Measurements from ENCODE around the gene RNU6-8. TPM values are rescaled to one million over a fixed set of nuclear protein-coding genes. Genes with fewer than 3 reads are reported as not detected.

RNU6-8 gene
- total and polyA plus RNA-seq, 4 donors, result not detected

GRCh38 chr14:32250681-32251080 lies 47.6 kb upstream of the RNU6-8 start:
- WGBS, 2 donors, result 84 to 86% methylated on average over 3 of the region's 3 CpGs
- no peak overlapping the region for H3K4me3 ChIP-seq

GRCh38 chr14:32249780-32250179 lies 46.7 kb upstream of the RNU6-8 start:
- peaks cover 0 to 11% (median 4%) of the 10 kb centered on the region in 5 donors for H3K4me1 ChIP-seq (ENCODE audit: control insufficient read depth in 5 of 5, insufficient read depth in 5 of 5, low read length in 5 of 5)
- TF ChIP-seq CTCF (IDR thresholded peaks at IDR 0.05; ENCODE audit: control extremely low read depth, extremely low read depth), result no peak
- ATAC-seq (ENCODE audit: insufficient read depth, low FRiP score) (no peak), DNase-seq (no peak)
- H3K9ac ChIP-seq (ENCODE audit: insufficient read depth in 1 of 2, low read length in 2 of 2), result no peak overlapping the region
- H3K27ac ChIP-seq (ENCODE audit: low read depth in 1 of 2, low read length in 1 of 2), result no peak overlapping the region
- H3K9me3 ChIP-seq (ENCODE audit: control insufficient read depth in 4 of 4, insufficient read depth in 3 of 4, low read length in 3 of 4), result no peaks in the 10 kb centered on the region
- 89 to 92% methylated on average over 4 of the region's 4 CpGs for WGBS, 2 donors
- no peaks in the 10 kb centered on the region for H3K27me3 ChIP-seq (ENCODE audit: control insufficient read depth in 3 of 3, insufficient read depth in 3 of 3, low read length in 2 of 3)
- no peak overlapping the region for H3K4me3 ChIP-seq
- H3K36me3 ChIP-seq (ENCODE audit: control insufficient read depth in 4 of 4, insufficient read depth in 4 of 4, low read length in 4 of 4), result no peaks in the 10 kb centered on the region

More at GRCh38 chr14:32250681-32251080, 47.6 kb upstream of the RNU6-8 start:
- TF ChIP-seq CTCF (IDR thresholded peaks at IDR 0.05; ENCODE audit: control extremely low read depth, extremely low read depth), result no peak
- no peaks in the 10 kb centered on the region for H3K27me3 ChIP-seq (ENCODE audit: control insufficient read depth in 3 of 3, insufficient read depth in 3 of 3, low read length in 2 of 3)
- no peak for ATAC-seq (ENCODE audit: insufficient read depth, low FRiP score)
- H3K4me1 ChIP-seq (ENCODE audit: control insufficient read depth in 5 of 5, insufficient read depth in 5 of 5, low read length in 5 of 5), result peaks cover 0 to 13% (median 4%) of the 10 kb centered on the region in 5 donors
- DNase-seq, result no peak
- no peak overlapping the region for H3K9ac ChIP-seq (ENCODE audit: insufficient read depth in 1 of 2, low read length in 2 of 2)
- H3K27ac ChIP-seq (ENCODE audit: low read depth in 1 of 2, low read length in 1 of 2), result no peak overlapping the region
- H3K9me3 ChIP-seq (ENCODE audit: control insufficient read depth in 4 of 4, insufficient read depth in 3 of 4, low read length in 3 of 4), result no peaks in the 10 kb centered on the region
- no peaks in the 10 kb centered on the region for H3K36me3 ChIP-seq (ENCODE audit: control insufficient read depth in 4 of 4, insufficient read depth in 4 of 4, low read length in 4 of 4)

- Histone ChIP-seq H3K36me3 (ENCODE audit: control insufficient read depth in 4 of 4, insufficient read depth in 4 of 4, low read length in 4 of 4) (no peaks in the 10 kb centered on the region), H3K9me3 (ENCODE audit: control insufficient read depth in 4 of 4, insufficient read depth in 3 of 4, low read length in 3 of 4) (no peaks in the 10 kb centered on the region), H3K27ac (ENCODE audit: low read depth in 1 of 2, low read length in 1 of 2) (no peak overlapping the region), H3K9ac (ENCODE audit: insufficient read depth in 1 of 2, low read length in 2 of 2) (no peak overlapping the region), H3K4me3 (no peak overlapping the region), H3K27me3 (ENCODE audit: control insufficient read depth in 3 of 3, insufficient read depth in 3 of 3, low read length in 2 of 3) (no peaks in the 10 kb centered on the region), H3K4me1 (ENCODE audit: control insufficient read depth in 5 of 5, insufficient read depth in 5 of 5, low read length in 5 of 5) (peaks cover 0 to 11% (median 4%) of the 10 kb centered on the region in 5 donors)
- 80 to 82% methylated on average over 5 of the region's 5 CpGs for WGBS, 2 donors
- no peak for DNase-seq
- no peak for TF ChIP-seq CTCF (IDR thresholded peaks at IDR 0.05; ENCODE audit: control extremely low read depth, extremely low read depth)
- no peak for ATAC-seq (ENCODE audit: insufficient read depth, low FRiP score)
Measured at GRCh38 chr14:32249371-32249770, 46.3 kb upstream of the RNU6-8 start.

- Histone ChIP-seq H3K27me3 (ENCODE audit: control insufficient read depth in 3 of 3, insufficient read depth in 3 of 3, low read length in 2 of 3) (no peaks in the 10 kb centered on the region), H3K4me3 (no peak overlapping the region), H3K9me3 (ENCODE audit: control insufficient read depth in 4 of 4, insufficient read depth in 3 of 4, low read length in 3 of 4) (no peaks in the 10 kb centered on the region), H3K9ac (ENCODE audit: insufficient read depth in 1 of 2, low read length in 2 of 2) (no peak overlapping the region), H3K27ac (ENCODE audit: low read depth in 1 of 2, low read length in 1 of 2) (no peak overlapping the region), H3K4me1 (ENCODE audit: control insufficient read depth in 5 of 5, insufficient read depth in 5 of 5, low read length in 5 of 5) (peaks cover 0 to 8% (median 1%) of the 10 kb centered on the region in 5 donors), H3K36me3 (ENCODE audit: control insufficient read depth in 4 of 4, insufficient read depth in 4 of 4, low read length in 4 of 4) (no peaks in the 10 kb centered on the region)
- TF ChIP-seq CTCF (IDR thresholded peaks at IDR 0.05; ENCODE audit: control extremely low read depth, extremely low read depth), result no peak
- ATAC-seq (ENCODE audit: insufficient read depth, low FRiP score) (no peak), DNase-seq (no peak)
- WGBS, 2 donors, result 94 to 97% methylated on average over 5 of the region's 5 CpGs
Measured at GRCh38 chr14:32246751-32247150, 43.7 kb upstream of the RNU6-8 start.
